ENCODE results near the gene AP1AR.

The AP1AR gene

DNA sequence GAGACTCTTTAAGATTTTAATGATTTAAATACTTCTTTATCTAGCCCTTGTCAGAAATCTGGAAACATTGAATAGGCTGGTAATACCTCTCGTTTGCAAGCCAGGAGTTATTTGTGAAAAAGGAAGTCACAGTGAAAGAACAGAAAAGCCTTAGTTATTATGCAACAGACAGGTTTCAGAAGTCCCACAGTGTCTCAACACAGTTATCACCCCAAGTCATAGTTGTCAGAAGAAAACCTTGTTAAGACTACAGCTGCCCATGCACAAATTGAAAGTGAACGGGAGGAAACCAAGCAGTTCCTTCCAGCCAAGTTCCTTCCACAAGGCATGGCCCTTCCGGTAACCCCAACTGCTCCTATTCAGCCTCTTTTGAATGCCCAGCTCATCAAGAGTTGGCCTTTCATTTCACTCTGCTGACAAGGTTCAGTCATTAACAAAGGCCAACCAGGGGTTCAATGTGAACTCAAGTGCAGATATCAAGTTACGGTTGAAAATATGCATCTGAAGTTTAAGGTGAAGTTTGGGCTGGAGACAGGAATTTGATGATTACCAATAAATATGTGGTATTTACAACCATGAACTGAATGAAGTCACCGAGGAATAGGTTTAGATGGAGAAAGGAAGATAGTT lies 81.1 kb downstream of the AP1AR start:
- DNase-seq (ENCODE audit: low spot score), result no peak

DNA sequence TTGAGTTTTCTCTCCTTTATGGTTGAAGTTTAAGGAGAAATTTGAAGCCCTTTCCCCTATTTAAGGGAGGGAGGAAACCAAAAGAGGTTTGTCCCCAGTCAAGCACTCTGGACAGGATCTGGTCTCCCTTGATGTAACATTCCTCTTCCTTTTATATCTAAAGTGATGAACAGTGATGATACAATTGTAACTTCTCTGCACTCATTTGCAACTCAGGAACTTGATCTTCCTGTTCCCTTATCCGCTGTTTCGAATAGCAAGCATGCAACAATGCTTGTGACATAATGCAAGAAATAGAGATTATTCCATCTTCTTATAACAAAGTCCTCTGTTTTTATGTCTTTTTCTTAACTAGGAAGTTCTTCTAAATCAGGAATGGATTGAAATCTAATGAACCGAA lies 83.9 kb downstream of the AP1AR start:
- no peak for DNase-seq (ENCODE audit: low spot score)

DNA sequence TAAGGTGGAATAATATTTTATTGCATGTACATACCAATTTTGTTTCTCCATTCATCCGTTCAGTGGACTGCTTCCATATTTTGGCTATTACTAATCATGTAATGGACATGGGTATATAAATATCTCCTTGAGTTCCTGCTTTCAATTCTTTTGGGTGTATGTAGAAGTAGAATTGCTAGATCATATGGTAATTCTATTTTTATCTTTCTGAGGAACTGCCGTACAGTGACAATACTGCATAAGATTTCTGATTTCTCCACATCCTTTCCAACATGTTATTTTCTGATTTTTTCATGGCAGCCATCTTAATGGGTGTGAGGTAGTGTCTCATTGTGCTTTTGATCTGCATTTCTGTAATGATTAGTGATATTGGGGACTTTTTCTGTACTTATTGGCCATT lies 84.8 kb downstream of the AP1AR start:
- no peak for DNase-seq (ENCODE audit: low spot score)

DNA sequence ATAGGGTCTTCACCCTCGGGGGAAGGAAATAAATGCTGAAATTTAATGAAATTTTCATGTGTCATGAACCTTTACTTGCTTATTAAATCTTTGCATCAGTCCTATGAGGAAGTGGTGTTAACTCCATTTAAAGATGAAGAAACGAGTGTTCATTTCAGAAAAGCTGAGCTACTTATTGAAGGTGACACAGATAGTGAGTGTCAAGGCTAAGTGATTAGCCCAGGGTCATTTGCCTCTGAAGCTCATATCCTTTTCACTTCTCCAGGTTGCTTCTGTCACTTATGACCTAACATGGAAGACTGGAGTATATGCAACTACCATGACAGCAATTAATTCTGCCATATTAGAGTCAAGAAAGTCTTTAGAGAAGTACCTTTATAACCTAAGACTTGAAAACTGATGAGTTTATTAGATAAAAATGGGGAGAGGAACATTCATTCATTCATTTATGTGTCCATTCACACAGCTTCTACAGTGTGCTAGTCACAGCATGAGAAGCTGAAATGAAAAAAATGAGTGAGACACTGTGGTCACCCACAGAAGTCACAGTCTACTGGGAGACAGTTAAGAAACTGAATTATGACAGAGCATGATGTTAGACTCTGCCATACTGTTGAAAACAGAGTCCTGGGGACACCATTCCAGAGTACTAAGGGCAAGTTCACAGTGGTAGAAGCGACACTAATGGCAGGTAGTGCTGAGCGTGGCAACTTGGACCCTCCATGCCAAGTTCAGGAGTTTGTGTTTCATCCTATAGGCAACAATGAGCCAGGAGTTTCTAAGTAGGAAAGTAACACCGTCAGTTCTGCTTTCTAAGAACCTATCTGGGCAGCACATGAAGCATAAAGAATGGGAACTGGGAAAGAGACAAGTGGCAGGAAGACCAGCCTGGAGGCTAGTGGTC lies 86.9 kb downstream of the AP1AR start:
- DNase-seq (ENCODE audit: low spot score), result no peak
